ENCODE results near the gene ID3. TPM values are rescaled to one million over a fixed set of nuclear protein-coding genes. Genes with fewer than 3 reads are reported as not detected.

Gene ID3
- total RNA-seq, 1 donor from 2014 or later, result 495 TPM

DNA sequence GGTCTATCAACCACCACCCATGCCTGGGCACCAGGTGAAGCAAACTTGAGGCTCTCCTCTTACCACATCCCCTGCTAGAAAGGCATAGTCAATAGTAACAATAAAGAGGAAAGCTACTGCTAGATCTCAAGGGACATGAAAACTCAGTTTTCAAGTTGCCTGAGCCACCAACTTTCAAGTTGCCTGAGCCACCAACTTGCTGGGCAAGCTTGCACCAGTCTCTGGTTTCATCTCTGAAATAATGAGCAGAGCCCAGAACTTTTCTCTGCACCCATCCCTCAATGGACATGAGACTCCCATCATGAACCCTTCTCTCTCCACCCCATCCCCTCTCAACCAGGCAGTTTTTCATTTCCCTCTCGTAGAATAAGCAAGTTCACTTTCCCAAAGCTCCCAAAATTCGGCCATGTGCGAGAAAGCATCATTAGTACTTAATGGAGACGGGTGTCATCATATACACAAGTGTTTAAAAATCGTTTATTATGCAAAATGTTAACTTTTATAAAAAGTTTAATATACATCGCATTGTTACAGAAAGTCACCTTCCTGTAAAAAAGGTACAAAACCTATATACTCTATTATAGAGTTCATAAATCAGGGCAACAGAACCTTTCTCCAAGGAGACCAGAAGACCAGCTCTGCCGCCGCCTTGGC, 1.7 kb downstream of the ID3 start:
- H3K4me1 Mint-ChIP-seq (ENCODE audit: unreplicated experiment), result peaks cover 50% of the 10 kb centered on the region
- H3K4me3 Mint-ChIP-seq, result peak overlapping the region; percentile 94

DNA sequence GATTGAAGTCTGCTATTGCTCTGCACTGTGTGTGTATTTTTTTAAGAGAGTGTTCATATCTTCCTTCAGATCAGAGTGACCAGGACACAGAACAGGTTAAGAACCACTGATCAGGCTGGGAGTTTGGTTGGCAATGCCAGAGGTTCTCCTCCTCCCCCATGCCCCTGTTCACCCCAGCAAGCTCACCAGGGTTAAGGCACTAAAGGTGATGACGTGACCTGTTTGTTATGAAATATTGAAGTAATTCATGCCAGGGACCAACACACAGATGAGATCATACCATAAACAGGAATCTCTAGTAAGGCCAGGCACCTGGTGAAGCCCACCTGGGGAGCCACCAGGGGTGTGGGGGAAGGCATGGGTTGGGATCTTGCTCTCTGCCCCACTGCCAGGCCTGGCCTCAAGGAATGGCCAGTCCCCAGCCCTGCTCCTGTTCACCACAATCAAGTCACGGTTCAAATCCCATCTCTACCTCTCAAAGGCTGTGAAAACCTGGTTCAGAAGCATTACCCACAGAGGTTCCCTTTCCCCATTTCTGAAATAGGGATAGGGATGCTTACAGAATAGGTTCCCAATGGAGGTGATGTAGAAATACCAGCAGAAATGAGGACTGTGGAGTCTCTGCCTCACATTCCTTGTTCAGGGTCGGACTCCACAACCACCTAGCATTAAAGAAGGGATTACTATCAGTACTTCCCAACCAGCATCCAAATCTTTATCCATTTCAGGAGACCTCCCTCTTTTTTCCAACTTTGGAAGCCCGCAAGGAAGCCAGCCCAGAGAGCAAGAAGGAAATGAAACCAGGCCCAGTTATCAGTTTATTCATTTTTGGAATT, 2.4 kb downstream of the ID3 start:
- H3K4me1 Mint-ChIP-seq (ENCODE audit: unreplicated experiment), result peaks cover 50% of the 10 kb centered on the region
- H3K4me3 Mint-ChIP-seq, result peak overlapping the region; percentile 94
- peaks cover 15% of the 10 kb centered on the region for H3K36me3 Mint-ChIP-seq
- DNase-seq (ENCODE audit: extremely low spot score, unreplicated experiment), result no peak
- H3K27ac Mint-ChIP-seq, result peak overlapping the region; percentile 99
- peaks cover 8% of the 10 kb centered on the region for H3K27me3 Mint-ChIP-seq
- H3K9me3 Mint-ChIP-seq, result no peaks in the 10 kb centered on the region
- TF ChIP-seq, protein P1, sequence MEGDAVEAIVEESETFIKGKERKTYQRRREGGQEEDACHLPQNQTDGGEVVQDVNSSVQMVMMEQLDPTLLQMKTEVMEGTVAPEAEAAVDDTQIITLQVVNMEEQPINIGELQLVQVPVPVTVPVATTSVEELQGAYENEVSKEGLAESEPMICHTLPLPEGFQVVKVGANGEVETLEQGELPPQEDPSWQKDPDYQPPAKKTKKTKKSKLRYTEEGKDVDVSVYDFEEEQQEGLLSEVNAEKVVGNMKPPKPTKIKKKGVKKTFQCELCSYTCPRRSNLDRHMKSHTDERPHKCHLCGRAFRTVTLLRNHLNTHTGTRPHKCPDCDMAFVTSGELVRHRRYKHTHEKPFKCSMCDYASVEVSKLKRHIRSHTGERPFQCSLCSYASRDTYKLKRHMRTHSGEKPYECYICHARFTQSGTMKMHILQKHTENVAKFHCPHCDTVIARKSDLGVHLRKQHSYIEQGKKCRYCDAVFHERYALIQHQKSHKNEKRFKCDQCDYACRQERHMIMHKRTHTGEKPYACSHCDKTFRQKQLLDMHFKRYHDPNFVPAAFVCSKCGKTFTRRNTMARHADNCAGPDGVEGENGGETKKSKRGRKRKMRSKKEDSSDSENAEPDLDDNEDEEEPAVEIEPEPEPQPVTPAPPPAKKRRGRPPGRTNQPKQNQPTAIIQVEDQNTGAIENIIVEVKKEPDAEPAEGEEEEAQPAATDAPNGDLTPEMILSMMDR (conservative IDR thresholded peaks at IDR 0.05), result no peak

More for the DNA sequence above, 1.7 kb downstream of the ID3 start:
- TF ChIP-seq, protein P1 (conservative IDR thresholded peaks at IDR 0.05), result no peak
- Mint-ChIP-seq H3K9me3 (no peaks in the 10 kb centered on the region), H3K27ac (peak overlapping the region; percentile 99), H3K27me3 (peaks cover 8% of the 10 kb centered on the region), H3K36me3 (peaks cover 15% of the 10 kb centered on the region)
- no peak for DNase-seq (ENCODE audit: extremely low spot score, unreplicated experiment)

DNA sequence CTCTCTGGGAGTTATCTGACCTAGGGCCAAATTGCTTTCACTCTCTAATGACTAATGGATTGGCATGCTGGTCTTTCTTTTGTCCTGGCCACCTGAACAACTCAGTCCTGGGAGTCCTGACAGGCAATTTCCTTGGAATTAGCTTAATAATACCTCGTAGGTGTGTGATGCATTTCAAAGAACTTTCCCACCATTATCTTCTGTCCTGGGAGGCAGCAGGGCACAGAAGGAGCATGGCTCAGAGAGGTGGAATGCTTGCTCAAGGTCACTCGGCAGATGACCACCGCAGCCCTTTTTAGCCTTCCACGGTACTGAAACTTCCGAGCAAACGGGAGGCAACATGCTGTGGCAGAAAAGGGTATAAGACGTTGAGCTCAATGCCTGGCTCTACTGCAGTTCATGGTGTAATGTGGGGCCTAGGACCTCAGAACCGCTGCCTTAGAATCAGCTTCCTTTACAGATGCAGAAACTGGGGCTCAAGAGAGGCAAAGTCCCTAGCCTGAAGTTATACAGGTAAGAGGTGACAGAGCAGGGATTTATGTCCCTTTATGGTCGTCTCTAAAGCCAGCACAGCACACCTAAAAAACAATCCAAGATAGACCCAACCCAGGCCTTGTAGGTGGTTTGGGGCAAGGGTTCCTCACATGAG, 3.2 kb downstream of the ID3 start:
- TF ChIP-seq, protein P1 (conservative IDR thresholded peaks at IDR 0.05), result no peak
- Mint-ChIP-seq H3K4me3 (peak overlapping the region; percentile 94), H3K27ac (peak overlapping the region; percentile 99), H3K9me3 (no peaks in the 10 kb centered on the region), H3K4me1 (ENCODE audit: unreplicated experiment) (peaks cover 50% of the 10 kb centered on the region), H3K36me3 (peaks cover 15% of the 10 kb centered on the region), H3K27me3 (peaks cover 8% of the 10 kb centered on the region)
- DNase-seq (ENCODE audit: extremely low spot score, unreplicated experiment), result no peak

DNA sequence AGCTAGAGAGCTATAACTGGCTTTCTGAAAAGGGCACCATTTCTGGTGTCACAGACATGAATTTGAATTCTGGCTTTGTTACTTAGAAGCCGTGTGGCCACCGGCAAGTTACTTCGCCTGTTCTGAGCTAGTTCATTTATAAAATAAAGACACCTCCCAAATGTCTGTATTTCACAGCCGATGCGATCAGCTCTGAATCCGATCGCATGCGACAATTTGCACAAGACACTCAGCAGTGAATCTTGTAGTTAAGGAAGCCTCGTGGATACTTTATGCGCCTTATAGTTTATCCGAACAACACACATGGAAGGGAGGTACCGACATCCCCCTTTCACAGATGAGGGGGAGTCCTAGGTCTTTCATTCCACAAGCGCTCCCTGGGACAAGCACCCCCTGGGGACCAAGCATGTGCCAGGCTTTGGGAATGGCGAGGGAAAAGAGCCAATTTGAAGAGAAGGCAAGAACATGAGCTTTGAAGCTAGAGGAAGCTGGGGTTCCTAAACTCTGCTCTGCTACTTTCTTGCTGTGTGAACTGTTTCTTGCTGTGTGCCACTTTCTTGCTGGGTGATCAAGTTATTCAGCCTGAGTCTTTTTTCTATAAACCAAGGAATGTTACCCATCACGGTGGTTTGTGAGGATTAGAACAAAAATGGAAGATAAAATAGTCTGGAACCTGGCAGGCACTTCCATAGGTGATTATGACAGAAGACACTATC, 3.9 kb downstream of the ID3 start:
- H3K27me3 Mint-ChIP-seq, result peaks cover 8% of the 10 kb centered on the region
- H3K9me3 Mint-ChIP-seq, result no peaks in the 10 kb centered on the region
- H3K27ac Mint-ChIP-seq, result peak overlapping the region; percentile 99
- peaks cover 15% of the 10 kb centered on the region for H3K36me3 Mint-ChIP-seq
- peaks cover 50% of the 10 kb centered on the region for H3K4me1 Mint-ChIP-seq (ENCODE audit: unreplicated experiment)
- TF ChIP-seq, protein P1 (conservative IDR thresholded peaks at IDR 0.05), result no peak
- peak overlapping the region; percentile 94 for H3K4me3 Mint-ChIP-seq
- no peak for DNase-seq (ENCODE audit: extremely low spot score, unreplicated experiment)
